PC-9 (cell line): Measurements from ENCODE around the gene GRM7.

ENCODE experiments used
- EZH2 ChIP-seq: fragments of 200-600 bp; sonication (generic); IDR thresholded peaks from 2 replicates; pipeline ENCODE4 v1.8.0; 2017; ENCODE audit warnings: antibody characterized with exemption, low read depth
- TF ChIP-seq, protein P1 (sequence below): fragments of 200-600 bp; sonication (generic); conservative IDR thresholded peaks from 2 replicates; pipeline ENCODE4 v1.6.1; 2017; ENCODE audit warnings: mixed run types, antibody characterized with exemption, mild to moderate bottlenecking, moderate library complexity

DNA sequence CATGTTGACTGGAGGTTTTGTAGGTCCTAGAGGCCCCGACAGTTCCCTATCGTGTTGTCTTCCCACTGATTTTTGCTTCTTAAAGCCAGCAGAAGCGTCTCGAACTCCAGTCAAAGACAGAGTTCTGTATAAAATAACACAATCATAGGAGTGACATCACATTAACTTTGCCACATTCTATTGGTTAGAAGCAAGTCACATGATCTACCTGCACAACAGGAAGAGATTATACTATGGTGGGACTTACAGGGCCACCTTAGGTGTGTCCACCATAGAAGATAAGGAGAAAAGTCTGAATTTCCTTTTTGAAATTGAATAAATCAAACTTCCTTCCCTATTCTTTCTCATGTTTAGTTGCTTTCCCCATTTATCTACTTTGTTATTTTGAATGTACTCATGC, 365.5 kb downstream of the GRM7 start:
- TF ChIP-seq, protein P1, sequence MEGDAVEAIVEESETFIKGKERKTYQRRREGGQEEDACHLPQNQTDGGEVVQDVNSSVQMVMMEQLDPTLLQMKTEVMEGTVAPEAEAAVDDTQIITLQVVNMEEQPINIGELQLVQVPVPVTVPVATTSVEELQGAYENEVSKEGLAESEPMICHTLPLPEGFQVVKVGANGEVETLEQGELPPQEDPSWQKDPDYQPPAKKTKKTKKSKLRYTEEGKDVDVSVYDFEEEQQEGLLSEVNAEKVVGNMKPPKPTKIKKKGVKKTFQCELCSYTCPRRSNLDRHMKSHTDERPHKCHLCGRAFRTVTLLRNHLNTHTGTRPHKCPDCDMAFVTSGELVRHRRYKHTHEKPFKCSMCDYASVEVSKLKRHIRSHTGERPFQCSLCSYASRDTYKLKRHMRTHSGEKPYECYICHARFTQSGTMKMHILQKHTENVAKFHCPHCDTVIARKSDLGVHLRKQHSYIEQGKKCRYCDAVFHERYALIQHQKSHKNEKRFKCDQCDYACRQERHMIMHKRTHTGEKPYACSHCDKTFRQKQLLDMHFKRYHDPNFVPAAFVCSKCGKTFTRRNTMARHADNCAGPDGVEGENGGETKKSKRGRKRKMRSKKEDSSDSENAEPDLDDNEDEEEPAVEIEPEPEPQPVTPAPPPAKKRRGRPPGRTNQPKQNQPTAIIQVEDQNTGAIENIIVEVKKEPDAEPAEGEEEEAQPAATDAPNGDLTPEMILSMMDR, result no peak
- no peak for TF ChIP-seq EZH2
